Measurements from ENCODE around the gene RPL29.

Gene RPL29

DNA sequence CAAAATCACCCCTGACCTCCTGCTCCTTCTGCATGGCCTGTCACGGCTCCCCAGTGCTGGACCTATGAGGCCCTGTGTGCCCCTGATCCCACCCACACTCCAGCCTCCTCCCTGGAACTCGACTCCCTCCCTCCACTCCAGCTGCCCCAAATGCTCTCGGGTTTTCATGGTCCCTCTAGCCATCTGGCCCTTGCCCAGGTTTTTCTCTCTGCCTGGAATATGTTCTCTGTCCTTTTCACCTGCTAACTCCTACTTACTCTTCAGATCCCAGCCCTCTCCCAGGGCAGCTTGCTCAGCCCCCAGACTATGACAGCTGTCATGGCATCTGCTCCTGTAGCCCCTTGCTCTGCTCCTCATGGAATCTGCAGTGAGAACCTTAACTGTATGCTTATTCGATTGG lies 30.3 kb upstream of the RPL29 start:
- no peak for DNase-seq (ENCODE audit: low read depth in 3 of 3)

DNA sequence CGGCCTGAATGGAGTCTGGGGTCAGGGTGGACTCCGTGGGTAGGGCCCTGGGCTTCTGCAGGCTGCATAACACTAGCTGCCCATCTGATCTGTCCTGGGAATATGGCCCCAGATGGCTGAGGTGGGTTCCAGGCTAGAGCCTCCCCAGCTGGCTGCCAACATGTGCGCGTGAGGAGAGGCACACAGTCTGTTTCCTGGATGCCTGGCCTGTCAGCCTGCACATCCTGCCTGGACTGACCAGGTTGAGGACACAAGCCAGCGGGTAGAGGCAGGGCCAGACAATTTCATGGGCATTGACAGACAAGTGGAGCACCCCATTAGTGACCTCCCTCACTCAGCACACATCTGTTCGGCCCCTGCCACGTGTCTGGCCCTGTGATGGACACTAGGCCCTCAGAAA lies 29.8 kb upstream of the RPL29 start:
- no peak for DNase-seq (ENCODE audit: low read depth in 3 of 3)

GRCh38 chr3:52024765-52025452 lies 29.2 kb upstream of the RPL29 start:
- no peak for DNase-seq (ENCODE audit: low read depth in 3 of 3)

GRCh38 chr3:52023860-52024764 lies 28.4 kb upstream of the RPL29 start:
- no peak for DNase-seq (ENCODE audit: low read depth in 3 of 3)

DNA sequence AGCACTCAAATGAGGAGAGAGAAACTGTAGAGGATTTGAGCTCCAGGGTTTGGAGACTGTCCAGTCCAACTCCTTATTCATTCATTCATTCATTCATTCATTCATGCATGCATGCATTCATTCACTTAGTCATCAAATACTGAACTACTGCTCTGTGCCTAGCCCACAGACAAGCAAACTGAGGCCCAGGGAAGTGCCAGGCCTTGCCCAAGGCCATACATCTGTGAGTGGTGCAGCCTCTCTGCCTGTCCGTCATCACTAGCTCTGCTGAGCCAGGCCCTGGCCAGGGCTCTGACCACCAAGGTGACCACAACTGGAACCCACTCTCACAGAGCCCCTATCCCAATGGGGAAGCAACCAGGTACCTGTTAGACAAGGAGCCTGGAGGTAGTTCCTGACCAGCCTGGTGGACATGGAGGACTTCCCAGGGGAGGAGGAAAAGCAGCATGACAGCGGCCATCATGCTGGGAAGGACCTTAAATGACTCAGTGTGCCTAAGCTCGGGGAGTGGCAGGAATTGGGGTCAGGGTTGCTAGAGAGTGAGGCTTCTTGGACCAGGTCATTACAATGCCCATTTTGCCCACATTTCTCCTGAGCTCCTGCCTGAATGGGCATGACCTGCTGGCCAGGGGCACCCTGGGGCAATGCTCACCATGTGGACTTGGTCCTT lies 27.5 kb upstream of the RPL29 start:
- no peak for DNase-seq (ENCODE audit: low read depth in 3 of 3)

DNA sequence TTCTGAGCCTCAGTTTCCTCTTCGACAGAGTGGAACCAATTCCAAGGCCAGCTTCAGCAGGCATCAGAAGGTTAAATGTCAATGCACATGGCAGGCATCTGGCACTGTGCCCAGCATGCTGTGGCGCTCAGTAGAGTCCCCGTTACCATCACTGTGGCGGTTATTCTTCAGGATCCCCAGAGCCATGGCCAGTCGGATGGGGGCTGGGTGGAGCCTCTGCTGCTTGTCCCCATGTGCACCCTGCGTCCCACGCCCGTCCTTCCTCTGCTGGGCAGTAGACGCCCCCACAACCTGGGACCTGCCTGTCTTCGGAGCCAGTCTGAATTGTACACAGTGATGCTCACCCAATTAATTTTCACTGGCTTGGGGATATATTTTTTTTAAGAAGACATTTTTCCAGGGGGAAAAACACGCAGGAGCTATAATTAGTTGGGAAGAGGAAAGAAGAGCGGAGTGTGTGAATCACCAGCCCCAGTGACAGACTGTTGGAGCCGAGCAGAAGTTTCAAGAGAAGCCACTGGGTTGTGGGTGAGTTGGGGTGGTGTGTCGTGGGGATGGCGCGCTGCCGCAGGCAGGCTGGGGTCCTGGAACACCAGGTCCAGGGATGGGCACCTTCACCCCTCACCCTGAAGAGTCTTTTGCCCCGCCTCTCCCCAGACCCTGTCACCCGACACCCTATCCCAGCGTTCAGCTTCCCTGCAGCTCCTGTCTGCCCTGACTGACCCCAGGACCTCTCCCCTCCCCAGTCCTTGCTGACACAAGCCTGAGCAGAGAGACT lies 26.8 kb upstream of the RPL29 start:
- DNase-seq (ENCODE audit: low read depth in 3 of 3) = no peak

- DNase-seq (ENCODE audit: low read depth in 3 of 3) = no peak
Measured at GRCh38 chr3:52021489-52022268, 26.0 kb upstream of the RPL29 start.

GRCh38 chr3:52020796-52021195 lies 25.1 kb upstream of the RPL29 start:
- DNase-seq (ENCODE audit: low read depth in 3 of 3) = no peak

GRCh38 chr3:52019352-52020080 lies 23.8 kb upstream of the RPL29 start:
- DNase-seq (ENCODE audit: low read depth in 3 of 3) = no peak

- DNase-seq (ENCODE audit: low read depth in 3 of 3) = no peak
Measured at GRCh38 chr3:52018319-52019000, 22.8 kb upstream of the RPL29 start.

GRCh38 chr3:52017586-52017985 lies 21.9 kb upstream of the RPL29 start:
- no peak for DNase-seq (ENCODE audit: low read depth in 3 of 3)

DNA sequence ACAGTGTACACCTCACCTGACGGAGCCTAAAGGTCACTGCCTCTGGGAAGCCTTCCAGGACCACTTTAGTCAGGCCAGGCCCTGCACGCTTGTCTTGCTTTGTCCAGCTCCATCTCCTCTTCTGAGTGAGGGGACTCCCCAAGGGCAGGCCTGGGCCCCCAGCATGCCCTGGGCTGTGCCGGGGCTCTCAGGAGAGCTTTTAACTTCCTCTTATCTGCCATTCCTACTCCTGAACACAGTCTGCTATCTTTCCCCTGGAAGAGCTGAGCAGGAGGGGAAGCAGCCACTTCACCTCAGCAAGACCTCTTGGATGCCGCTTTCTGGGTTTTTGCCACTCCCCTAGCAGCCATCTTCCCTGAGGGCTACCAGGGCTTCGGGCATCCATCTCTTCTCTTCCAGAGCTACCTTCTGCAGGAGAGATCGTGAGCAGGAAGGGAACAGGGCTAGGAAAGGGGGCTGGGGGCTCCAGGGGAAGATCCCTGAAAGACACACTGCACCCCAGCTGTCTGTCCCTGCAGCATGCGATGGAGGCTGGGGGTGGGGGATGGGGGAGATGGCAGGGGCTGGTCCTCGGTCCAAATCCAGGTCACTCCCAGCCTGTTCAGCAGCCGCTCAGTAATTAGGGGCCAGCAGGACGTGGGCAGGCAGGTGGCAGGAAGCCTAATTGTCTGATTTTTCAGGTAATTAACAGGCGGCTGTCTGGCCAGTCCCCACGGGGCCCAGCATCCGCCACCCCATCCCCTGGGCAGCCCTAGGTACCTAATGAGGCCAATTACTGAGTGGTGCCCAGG lies 19.9 kb upstream of the RPL29 start:
- DNase-seq (ENCODE audit: low read depth in 3 of 3) = no peak

- DNase-seq (ENCODE audit: low read depth in 3 of 3) = no peak
Measured at GRCh38 chr3:52014613-52015012, 18.9 kb upstream of the RPL29 start.

DNA sequence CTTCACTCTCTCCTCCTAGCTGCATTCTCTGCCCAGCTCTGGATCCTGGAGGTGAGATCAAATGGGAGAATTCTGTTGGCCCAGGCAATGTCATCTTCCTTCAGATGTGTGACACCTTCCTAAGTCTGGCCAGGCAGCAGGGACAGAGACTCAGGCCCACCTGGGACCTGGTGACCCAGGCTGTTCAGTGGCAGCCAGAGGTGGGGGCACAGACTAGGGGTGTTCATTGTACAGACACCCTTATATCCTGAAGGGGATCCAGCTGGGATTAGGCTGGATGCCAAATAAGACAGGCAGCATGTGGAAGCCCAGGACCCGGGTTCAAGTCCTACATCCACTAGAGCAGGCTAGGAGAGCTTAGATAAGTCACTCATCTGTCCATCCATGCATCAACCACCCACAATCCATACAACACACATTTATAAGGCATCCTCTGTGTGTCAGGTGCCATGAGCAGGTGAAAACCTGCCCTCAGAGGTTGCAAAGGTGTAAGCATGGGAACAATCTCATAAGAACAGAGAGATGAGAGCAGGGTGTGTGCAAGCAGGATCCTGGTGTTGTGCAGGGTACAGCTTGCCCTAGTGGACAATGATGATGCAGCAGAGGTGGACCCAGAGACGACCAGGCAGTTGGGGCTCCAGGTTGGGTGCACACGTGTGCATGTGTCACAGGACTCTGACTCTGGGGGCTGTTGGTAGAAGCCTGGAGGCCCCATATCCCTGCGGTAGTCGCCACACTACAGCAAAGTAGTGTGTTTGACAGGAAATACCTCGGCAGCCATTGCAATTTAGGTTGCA lies 18.3 kb upstream of the RPL29 start:
- DNase-seq (ENCODE audit: low read depth in 3 of 3) = no peak

- DNase-seq (ENCODE audit: low read depth in 3 of 3) = no peak
Measured at GRCh38 chr3:52012699-52013098, 17.0 kb upstream of the RPL29 start.

GRCh38 chr3:52010431-52010830 lies 14.7 kb upstream of the RPL29 start:
- DNase-seq (ENCODE audit: low read depth in 3 of 3) = no peak

DNA sequence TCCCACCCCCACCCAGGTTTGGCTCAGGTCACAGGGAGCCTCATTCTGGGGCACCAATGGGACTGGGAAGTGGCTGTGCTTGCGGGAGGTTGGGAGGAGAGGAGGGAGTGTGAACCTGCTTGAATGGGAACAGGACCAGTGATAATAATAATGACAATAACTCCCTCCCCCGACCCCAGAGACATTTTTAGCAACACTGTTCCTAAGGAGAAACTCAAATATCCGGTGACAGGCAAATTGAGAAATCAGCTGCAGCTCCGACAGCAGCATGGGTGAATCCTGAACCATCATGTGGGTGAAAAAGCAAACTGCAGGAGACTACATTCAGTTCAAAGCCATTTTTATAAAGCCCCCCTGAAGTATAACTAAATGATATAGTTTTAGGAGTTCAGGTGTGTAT lies 11.6 kb upstream of the RPL29 start:
- no peak for DNase-seq (ENCODE audit: low read depth in 3 of 3)

- DNase-seq (ENCODE audit: low read depth in 3 of 3) = no peak
Measured at GRCh38 chr3:52006820-52007133, 11.1 kb upstream of the RPL29 start.
